HL-60 (cell line): Measurements from ENCODE around the gene CCT8.

Source experiments
- CTCF ChIP-seq: IDR thresholded peaks from one replicate; pipeline ENCODE4 v1.5.1; 2011; ENCODE audit warnings: low read length, control low read depth, inconsistent platforms; ENCODE audit not compliant: insufficient read depth
- POLR2AphosphoS5 ChIP-seq: IDR thresholded peaks from 2 replicates; pipeline ENCODE4 v1.6.1; 2012; ENCODE audit warnings: low read depth
- REST ChIP-seq: IDR thresholded peaks from 2 replicates; pipeline ENCODE4 v1.6.1; 2012; ENCODE audit warnings: low read depth; ENCODE audit not compliant: insufficient replicate concordance
- SPI1 ChIP-seq: IDR thresholded peaks from 2 replicates; pipeline ENCODE4 v1.6.1; 2012; ENCODE audit warnings: low read depth, mild to moderate bottlenecking, borderline replicate concordance

GRCh38 chr21:29056538-29057050, 16.9 kb downstream of the CCT8 start:
- no peak for TF ChIP-seq POLR2AphosphoS5
- TF ChIP-seq CTCF, result no peak
- no peak for TF ChIP-seq REST
- no peak for TF ChIP-seq SPI1
